Cardiac fibroblast (primary cell): ENCODE measurements around the gene KLRC1.
"Not testable (repeated sequence)": the region's sequence is repeated elsewhere in the genome, so short reads cannot be mapped to it uniquely, and the experiment has no call there.

Experiments used
- DNase-seq, 2 donors: peaks; one replicate each; pipeline versions ENCODE4 v3.0.0 to v3.0.0-alpha.2; 2010; ENCODE audit warnings: low read depth in 2 of 2
- H3K4me3 ChIP-seq, 2 donors: replicated peaks in 1 of 2; 1 replicate in 1 of 2; 2 replicates in 1 of 2; pipeline ENCODE4 v1.5.1; 2011; ENCODE audit warnings: low read depth in 2 of 2, low read length in 2 of 2, mild to moderate bottlenecking in 2 of 2, moderate library complexity in 1 of 2
- TF ChIP-seq, protein P1 (sequence below): IDR thresholded peaks from one replicate; pipeline ENCODE4 v1.5.1; 2011; ENCODE audit warnings: low read depth, mild to moderate bottlenecking, low read length, inconsistent platforms

The KLRC1 gene

DNA sequence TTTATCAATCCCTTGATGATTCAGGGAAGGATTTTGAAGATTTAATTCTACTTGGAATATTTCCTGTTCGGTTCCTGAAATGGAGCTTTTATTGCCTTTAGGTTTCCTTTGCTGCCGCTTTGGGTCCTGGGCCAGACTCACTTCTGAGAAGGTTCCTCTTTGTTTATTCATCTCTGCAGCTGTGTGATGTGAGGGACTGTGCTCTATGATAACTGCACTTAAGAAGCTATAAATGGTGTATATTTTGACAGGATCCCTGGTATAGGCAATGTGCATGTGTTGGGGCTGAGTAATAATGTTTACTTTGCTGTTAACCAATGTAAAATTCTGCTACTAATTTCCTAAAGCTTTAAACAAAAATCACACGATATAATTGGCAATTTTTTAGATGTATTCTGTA lies 17.4 kb downstream of the KLRC1 start, which contains the start of gene KLRC2:
KLRC2 (minus strand) TSS at position 195 of the 400 bp plus-strand sequence; CDS start at position 171, 24 bp downstream.
- peak in 1 of 2 donors; percentile 61 for DNase-seq
- not testable (repeated sequence) for H3K4me3 ChIP-seq

DNA sequence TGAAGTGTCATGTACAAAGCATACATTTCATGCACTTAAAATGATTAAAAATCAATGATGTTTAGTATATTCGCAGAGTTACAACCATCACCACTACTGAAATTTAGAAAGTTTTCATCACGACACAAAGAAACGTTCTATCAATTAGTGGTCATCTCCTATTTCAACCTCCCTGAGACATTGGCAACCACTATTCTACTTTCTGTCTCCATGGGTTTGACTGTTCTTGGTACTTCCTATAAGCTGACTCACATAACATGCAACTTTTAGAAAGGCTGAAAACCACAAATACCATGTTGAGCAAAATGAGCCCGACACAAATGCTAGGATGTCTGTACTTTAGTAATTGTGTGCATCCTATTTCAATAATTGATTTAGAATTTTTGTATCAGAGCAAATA lies 22.6 kb downstream of the KLRC1 start:
- H3K4me3 ChIP-seq, DNase-seq: not testable (repeated sequence)

DNA sequence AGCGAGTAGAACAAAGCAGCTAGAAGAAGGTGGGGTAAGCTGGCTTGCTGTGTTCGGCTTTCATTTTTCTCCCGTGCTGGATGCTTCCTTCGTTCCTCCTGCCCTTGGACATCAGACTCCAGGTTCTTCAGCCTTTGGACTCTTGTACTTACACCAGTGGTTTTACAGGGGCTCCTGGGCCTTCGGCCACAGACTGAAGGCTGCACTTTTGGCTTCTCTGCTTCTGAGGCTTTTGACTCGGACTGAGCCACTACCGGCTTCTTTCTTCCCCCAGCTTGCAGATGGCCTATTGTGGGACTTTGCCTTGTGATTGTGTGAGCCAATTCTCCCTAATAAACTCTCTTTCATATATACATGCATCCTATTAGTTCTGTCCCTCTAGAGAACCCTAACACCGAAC lies 27.2 kb downstream of the KLRC1 start:
- DNase-seq, result not testable (repeated sequence)

DNA sequence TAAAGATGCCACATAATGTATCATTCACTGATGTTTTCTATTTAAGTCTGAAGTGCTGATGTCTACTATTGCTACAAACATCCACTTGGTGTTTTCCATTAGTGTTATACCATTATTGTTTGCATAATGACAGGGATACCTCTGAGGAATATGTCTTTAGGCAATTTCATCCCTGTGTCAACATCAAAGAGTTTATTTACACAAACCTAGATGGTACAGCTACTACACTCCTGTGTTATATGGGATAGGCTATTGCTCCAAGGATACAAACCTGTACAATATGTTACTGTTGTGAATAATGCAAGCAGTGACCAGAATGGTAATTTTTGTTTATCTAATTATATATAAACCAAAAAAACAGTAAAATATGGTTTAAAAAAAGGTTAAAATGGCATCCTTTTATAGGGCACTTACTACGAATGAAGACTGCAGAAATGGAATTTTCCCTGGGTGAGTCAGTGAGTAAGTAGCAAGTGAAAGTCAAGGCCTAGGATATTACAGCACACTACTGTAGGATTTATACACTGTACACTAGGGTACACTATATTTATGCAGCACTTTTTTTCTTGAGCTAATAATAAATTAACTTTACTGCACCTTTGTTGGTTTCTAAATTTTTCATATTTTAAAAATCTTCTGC lies 28.8 kb downstream of the KLRC1 start:
- DNase-seq, H3K4me3 ChIP-seq: not testable (repeated sequence)

More for the DNA sequence above, 27.2 kb downstream of the KLRC1 start:
- H3K4me3 ChIP-seq, result not testable (repeated sequence)

DNA sequence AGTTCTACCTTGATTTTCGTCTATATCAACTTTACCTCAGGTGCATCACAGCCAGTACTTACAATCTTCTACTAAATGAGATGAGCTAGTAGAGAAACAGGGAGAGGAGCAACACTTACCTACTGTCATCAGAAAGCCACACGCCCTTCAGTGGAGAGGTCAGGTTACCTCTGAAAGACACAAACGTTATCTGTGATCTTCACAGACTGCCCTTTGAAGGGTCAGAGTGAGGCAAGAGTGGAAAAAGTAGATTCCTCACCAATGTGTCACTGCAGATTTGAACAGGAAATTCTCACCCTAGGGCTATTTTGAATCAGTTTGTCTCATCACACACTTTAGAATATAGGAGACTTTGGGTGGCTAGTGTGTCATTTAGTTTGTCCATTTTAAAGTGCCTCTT lies 31.0 kb downstream of the KLRC1 start:
- H3K4me3 ChIP-seq, DNase-seq: not testable (repeated sequence)

DNA sequence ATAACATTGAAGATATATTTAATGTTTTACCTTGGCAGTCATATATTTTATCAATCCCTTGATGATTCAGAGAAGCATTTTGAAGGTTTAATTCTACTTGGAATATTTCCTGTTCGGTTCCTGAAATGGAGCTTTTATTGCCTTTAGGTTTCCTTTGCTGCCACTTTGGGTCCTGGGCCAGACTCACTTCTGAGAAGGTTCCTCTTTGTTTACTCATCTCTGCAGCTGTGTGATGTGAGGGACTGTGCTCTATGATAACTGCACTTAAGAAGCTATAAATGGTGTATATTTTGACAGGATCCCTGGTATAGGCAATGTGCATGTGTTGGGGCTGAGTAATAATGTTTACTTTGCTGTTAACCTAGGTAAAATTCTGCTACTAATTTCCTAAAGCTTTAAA lies 32.8 kb downstream of the KLRC1 start, which contains the start of gene KLRC3:
KLRC3 (minus strand) TSS at position 262 of the 400 bp plus-strand sequence; CDS start at position 217, 45 bp downstream.
- DNase-seq, result peak in 1 of 2 donors; percentile 47

DNA sequence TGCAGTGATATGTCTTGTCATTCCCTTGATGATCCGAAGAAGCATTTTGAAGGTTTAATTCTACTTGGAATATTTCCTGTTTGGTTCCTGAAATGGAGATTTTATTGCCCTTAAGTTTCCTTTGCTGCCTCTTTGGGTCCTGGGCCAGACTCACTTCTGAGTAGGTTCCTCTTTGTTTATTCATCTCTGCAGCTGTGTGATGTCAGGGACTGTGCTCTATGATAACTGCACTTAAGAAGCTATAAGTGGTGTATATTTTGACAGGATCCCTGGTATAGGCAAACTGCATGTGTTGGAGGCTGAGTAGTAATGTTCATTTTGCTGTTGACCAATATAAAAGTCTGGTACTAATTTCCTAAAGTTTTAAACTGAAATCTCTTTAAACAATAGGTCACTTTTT lies 43.8 kb downstream of the KLRC1 start, which contains the start of gene KLRC4:
KLRC4 (minus strand) TSS at position 366 of the 400 bp plus-strand sequence; CDS start at position 184, 182 bp downstream.
- DNase-seq, result peak in 1 of 2 donors; percentile 60
- TF ChIP-seq, protein P1, sequence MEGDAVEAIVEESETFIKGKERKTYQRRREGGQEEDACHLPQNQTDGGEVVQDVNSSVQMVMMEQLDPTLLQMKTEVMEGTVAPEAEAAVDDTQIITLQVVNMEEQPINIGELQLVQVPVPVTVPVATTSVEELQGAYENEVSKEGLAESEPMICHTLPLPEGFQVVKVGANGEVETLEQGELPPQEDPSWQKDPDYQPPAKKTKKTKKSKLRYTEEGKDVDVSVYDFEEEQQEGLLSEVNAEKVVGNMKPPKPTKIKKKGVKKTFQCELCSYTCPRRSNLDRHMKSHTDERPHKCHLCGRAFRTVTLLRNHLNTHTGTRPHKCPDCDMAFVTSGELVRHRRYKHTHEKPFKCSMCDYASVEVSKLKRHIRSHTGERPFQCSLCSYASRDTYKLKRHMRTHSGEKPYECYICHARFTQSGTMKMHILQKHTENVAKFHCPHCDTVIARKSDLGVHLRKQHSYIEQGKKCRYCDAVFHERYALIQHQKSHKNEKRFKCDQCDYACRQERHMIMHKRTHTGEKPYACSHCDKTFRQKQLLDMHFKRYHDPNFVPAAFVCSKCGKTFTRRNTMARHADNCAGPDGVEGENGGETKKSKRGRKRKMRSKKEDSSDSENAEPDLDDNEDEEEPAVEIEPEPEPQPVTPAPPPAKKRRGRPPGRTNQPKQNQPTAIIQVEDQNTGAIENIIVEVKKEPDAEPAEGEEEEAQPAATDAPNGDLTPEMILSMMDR, result no peak
- no peak within 1 kb of the TSS for H3K4me3 ChIP-seq

More for the DNA sequence above, 32.8 kb downstream of the KLRC1 start, which contains the start of gene KLRC3:
- not testable (repeated sequence) for H3K4me3 ChIP-seq

DNA sequence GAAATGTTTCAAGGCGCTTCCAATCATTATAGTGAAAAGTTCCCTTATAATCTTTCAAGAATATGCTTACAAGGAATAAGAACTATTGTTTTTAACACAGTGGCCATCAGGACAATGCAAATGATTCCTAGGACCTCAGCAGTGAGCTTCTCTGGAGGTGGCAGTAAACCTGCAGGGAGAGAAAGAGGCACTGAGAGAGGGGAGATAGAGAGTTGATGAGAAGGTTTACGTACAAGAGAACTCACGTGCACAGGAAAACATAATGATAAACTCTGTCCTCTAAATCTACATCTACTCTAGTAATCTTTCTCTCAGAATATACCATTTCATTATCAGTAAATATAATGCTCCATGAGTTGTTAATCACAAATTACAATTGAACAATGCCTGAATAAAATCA lies 44.3 kb downstream of the KLRC1 start:
- no peak overlapping the region for H3K4me3 ChIP-seq
- TF ChIP-seq, protein P1, result no peak
- DNase-seq, result no peak

DNA sequence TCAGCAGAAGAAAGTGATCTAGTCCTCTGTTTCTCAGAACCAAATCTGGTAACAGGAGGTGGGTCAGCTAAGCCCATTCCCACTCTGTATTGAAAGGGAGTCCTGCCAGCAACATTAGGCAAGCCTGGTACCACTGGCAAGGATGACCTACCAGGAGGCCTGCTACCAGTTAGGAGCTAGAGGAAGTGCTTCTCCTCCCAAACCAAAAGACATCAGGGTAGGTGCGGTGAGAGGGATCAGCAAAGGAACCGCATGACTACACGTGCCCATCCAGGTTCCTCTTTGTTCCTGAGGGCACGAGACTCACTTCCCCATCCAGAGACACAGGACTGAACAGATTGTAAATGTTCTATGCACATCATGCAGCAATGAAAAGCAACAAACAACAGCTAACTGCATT lies 46.5 kb downstream of the KLRC1 start:
- H3K4me3 ChIP-seq, result no peak overlapping the region

DNA sequence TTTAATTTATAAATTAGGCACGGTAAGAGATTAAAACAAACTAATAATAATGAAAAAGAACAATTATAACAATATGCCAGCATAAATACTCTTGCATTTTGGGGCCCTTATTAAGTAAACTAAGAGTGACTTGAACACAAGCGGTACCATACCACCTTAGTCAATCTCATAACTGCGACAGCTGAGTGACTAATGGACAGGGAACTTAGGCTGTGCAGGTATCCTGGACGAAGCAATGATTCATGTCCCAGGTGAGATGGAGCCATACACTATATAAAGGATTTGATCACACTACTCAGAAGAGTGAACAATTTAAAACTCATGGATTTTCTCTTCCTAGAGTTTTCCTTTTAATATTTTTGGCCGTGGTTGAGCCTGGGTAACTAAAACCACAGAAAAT lies 47.9 kb downstream of the KLRC1 start:
- DNase-seq, result no peak
- H3K4me3 ChIP-seq, result no peak overlapping the region
- TF ChIP-seq, protein P1, result no peak

More for the DNA sequence above, 46.5 kb downstream of the KLRC1 start:
- DNase-seq, result no peak
- TF ChIP-seq, protein P1, result no peak
